HL-60 (cell line): Measurements from ENCODE around the gene SLC38A6.
A peak's percentile ranks its signal among the peaks of the same experiment; 100 is the strongest.

ENCODE experiments used
- DNase-seq, 2 experiments: peaks; one replicate each; pipeline ENCODE4 v3.0.0-alpha.2; 2010 to 2020; ENCODE audit warnings: low read depth in 1 of 2, low spot score in 1 of 2
- H3K27ac ChIP-seq: fragments of 250-450 bp; sonication (Bioruptor Pico); replicated peaks from 2 replicates; pipeline ENCODE4 v1.5.1; 2020; ENCODE audit warnings: mild to moderate bottlenecking, moderate library complexity
- H3K27me3 ChIP-seq: fragments of 250-450 bp; sonication (Bioruptor Pico); 2 replicates; pipeline ENCODE4 v1.5.1; 2021; ENCODE audit warnings: mild to moderate bottlenecking, moderate library complexity; ENCODE audit not compliant: insufficient read depth, poor library complexity, severe bottlenecking
- H3K4me3 ChIP-seq: replicated peaks from 2 replicates; pipeline ENCODE4 v1.5.1; 2011; ENCODE audit warnings: mild to moderate bottlenecking, control low read depth, low read length; ENCODE audit not compliant: insufficient read depth
- CTCF ChIP-seq: IDR thresholded peaks from one replicate; pipeline ENCODE4 v1.5.1; 2011; ENCODE audit warnings: low read length, control low read depth, inconsistent platforms; ENCODE audit not compliant: insufficient read depth
- GABPA ChIP-seq: IDR thresholded peaks from 2 replicates; pipeline ENCODE4 v1.6.1; 2012; ENCODE audit warnings: low read depth
- POLR2AphosphoS5 ChIP-seq: IDR thresholded peaks from 2 replicates; pipeline ENCODE4 v1.6.1; 2012; ENCODE audit warnings: low read depth
- REST ChIP-seq: IDR thresholded peaks from 2 replicates; pipeline ENCODE4 v1.6.1; 2012; ENCODE audit warnings: low read depth; ENCODE audit not compliant: insufficient replicate concordance
- SPI1 ChIP-seq: IDR thresholded peaks from 2 replicates; pipeline ENCODE4 v1.6.1; 2012; ENCODE audit warnings: low read depth, mild to moderate bottlenecking, borderline replicate concordance

SLC38A6 gene

GRCh38 chr14:61003571-61003970, 22.5 kb downstream of the SLC38A6 start:
- Histone ChIP-seq H3K27me3 (no peaks in the 10 kb centered on the region), H3K4me3 (no peak overlapping the region), H3K27ac (no peak overlapping the region)
- no peak for TF ChIP-seq CTCF
- no peak for TF ChIP-seq POLR2AphosphoS5
- no peak for TF ChIP-seq GABPA
- no peak for TF ChIP-seq REST
- TF ChIP-seq SPI1: no peak
- DNase-seq: no peak

GRCh38 chr14:61019537-61019936, 38.5 kb downstream of the SLC38A6 start:
- Histone ChIP-seq H3K27me3 (no peaks in the 10 kb centered on the region), H3K27ac (no peak overlapping the region), H3K4me3 (no peak overlapping the region)
- TF ChIP-seq GABPA (no peak), REST (no peak), SPI1 (no peak), CTCF (no peak)
- no peak for DNase-seq

GRCh38 chr14:61025251-61026223, 44.5 kb downstream of the SLC38A6 start:
- TF ChIP-seq POLR2AphosphoS5 (no peak), CTCF (peak; percentile 59)
- DNase-seq: peak; percentile 18 to 57
- Histone ChIP-seq H3K27ac (no peak overlapping the region), H3K27me3 (no peaks in the 10 kb centered on the region), H3K4me3 (no peak overlapping the region)
